Ascending aorta (tissue), 2 donors: ENCODE results near the gene WDR54. TPM values are rescaled to one million over a fixed set of nuclear protein-coding genes. Genes with fewer than 3 reads are reported as not detected.
"Not testable (repeated sequence)": the region's sequence is repeated elsewhere in the genome, so short reads cannot be mapped to it uniquely, and the experiment has no call there.

ENCODE experiments used
- DNase-seq, 2 donors: peaks; one replicate each; pipeline ENCODE4 v3.0.0-alpha.2; 2019; ENCODE audit warnings: low spot score in 2 of 2
- H3K27ac ChIP-seq, 2 donors: fragments of 200-600 bp; sonication (generic); one replicate each; pipeline ENCODE4 v1.5.1; 2016 to 2017; ENCODE audit warnings: mild to moderate bottlenecking in 1 of 2
- H3K27me3 ChIP-seq: fragments of 200-600 bp; sonication (generic); one replicate; pipeline ENCODE4 v1.5.1; 2017
- H3K36me3 ChIP-seq, 2 donors: fragments of 200-600 bp; sonication (generic); one replicate each; pipeline ENCODE4 v1.5.1; 2016
- H3K4me1 ChIP-seq, 2 donors: fragments of 200-600 bp; sonication (generic); one replicate each; pipeline ENCODE4 v1.5.1; 2016 to 2017; ENCODE audit warnings: mild to moderate bottlenecking in 1 of 2
- H3K4me3 ChIP-seq, 2 donors: fragments of 200-600 bp; sonication (generic); one replicate each; pipeline ENCODE4 v1.5.1; 2016 to 2017; ENCODE audit warnings: mild to moderate bottlenecking in 1 of 2
- H3K9me3 ChIP-seq, 2 donors: fragments of 200-600 bp; sonication (generic); one replicate each; pipeline ENCODE4 v1.5.1; 2016
- intact Hi-C: fragments of 100-400 bp; cut with DNase I; formaldehyde crosslinking; loops from one replicate; pipeline ENCODE4 v1.15.1; 2023
- total RNA-seq: library from RNA; depleted of rRNA; stranded (reverse); fragments of >200 nt; gene quantifications from one replicate; pipeline ENCODE4 v1.1.0, GENCODE V29; 2016
- TF ChIP-seq, protein P1 (sequence below), 3 experiments: fragments of 200-600 bp in 2 of 3; fragments of 450-650 bp in 1 of 3; sonication (generic) in 2 of 3; IDR thresholded peaks; one replicate each; pipeline ENCODE4 v1.5.1; 2016 to 2019; ENCODE audit warnings: antibody characterized with exemption in 3 of 3, mild to moderate bottlenecking in 1 of 3, moderate library complexity in 1 of 3

The WDR54 gene
- total RNA-seq, 1 donor from 2014 or later, result 5.5 TPM

DNA sequence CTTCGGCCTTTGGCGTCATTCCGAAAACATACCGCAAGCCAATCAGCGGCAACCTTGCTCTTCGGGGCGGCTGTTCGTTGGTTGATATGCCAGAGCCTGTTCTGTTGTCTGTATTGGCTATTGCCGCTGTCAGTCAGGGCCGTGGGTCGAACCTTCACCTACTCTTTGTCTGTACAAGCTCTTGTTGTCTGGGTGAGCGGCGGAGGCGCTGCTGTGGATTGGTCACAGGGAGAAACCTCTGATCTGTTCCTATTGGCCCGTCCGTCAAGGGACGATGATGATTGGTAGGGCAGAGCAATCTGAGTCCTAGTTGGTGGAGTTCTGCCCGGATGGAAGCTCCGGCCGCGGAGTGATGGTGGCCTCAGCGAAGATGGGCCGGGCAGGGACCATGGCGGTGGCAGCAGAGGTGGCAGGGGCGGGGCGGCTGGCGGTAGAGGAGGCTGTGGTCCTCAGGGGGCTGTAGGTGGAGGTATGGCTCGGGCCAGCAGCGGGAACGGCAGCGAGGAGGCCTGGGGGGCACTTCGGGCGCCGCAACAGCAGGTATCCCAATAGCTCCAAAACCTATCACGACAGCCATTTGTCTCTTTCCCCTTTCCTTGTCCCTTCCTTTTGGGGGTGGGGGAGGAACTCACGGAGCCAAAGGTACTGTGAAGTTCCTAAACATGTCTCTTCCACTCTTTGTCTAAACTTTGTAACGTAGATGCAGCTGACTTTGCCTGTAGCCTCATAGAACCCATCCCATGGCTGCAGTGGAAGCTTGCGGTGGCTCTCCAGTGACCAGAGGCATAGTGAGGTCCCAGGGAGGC is 36.8 kb downstream of the WDR54 start, which contains the start of gene WBP1:
Gene WBP1 (plus strand): TSS at position 307 of the 806 bp plus-strand sequence. CDS start 165 bp downstream, at position 472.
- TF ChIP-seq, protein P1, sequence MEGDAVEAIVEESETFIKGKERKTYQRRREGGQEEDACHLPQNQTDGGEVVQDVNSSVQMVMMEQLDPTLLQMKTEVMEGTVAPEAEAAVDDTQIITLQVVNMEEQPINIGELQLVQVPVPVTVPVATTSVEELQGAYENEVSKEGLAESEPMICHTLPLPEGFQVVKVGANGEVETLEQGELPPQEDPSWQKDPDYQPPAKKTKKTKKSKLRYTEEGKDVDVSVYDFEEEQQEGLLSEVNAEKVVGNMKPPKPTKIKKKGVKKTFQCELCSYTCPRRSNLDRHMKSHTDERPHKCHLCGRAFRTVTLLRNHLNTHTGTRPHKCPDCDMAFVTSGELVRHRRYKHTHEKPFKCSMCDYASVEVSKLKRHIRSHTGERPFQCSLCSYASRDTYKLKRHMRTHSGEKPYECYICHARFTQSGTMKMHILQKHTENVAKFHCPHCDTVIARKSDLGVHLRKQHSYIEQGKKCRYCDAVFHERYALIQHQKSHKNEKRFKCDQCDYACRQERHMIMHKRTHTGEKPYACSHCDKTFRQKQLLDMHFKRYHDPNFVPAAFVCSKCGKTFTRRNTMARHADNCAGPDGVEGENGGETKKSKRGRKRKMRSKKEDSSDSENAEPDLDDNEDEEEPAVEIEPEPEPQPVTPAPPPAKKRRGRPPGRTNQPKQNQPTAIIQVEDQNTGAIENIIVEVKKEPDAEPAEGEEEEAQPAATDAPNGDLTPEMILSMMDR (IDR thresholded peaks at IDR 0.05), result no peak
- intact Hi-C loops, result loop anchor here (1.0 to 10.0 kb wide), 6 partner anchors 14 to 1904 kb away; partner anchors contain the start of genes AUP1, CCT7, HTRA2 and MRPL53
- Histone ChIP-seq H3K4me1 (peaks cover 7 to 31% of the 10 kb centered on the region in 2 donors), H3K4me3 (peak within 1 kb of the TSS; percentile 72 to 78), H3K9me3 (no peaks in the 10 kb centered on the region), H3K36me3 (peaks cover 8 to 21% of the 10 kb centered on the region in 2 donors), H3K27me3 (no peaks in the 10 kb centered on the region), H3K27ac (peak within 1 kb of the TSS; percentile 91 to 94)
- DNase-seq, result peak; percentile 100

DNA sequence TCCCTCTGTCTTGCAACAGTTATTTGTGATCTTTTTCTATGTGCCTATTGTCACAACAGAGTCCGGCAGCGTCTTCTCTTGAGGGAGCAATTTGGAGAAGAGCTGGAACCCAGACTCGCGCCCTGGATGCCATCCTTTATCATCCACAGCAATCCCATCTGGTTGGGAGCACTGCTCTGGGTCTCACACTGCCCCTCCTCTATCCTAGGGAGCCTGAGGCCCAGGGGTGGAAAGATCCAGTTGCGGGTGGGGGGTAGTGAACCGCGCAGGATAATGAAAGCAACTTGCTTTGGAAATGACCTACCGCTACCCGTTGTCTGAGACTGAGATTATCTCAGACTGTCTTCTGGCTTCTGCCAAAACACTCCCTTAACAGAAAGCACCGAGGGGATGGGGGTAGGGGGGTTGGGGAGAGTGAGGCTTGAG is 37.4 kb downstream of the WDR54 start:
- TF ChIP-seq, protein P1 (IDR thresholded peaks at IDR 0.05), result no peak
- H3K4me3 ChIP-seq, result peak overlapping the region; percentile 72 to 78
- peaks cover 8 to 31% of the 10 kb centered on the region in 2 donors for H3K4me1 ChIP-seq
- peak overlapping the region; percentile 78 to 94 for H3K27ac ChIP-seq
- intact Hi-C loops, result loop anchor here (1.0 to 10.0 kb wide), 6 partner anchors 14 to 1904 kb away; partner anchors contain the start of genes AUP1, CCT7, HTRA2 and MRPL53
- DNase-seq, result no peak
- H3K27me3 ChIP-seq, result no peaks in the 10 kb centered on the region
- H3K9me3 ChIP-seq, result no peaks in the 10 kb centered on the region
- H3K36me3 ChIP-seq, result peaks cover 8 to 21% of the 10 kb centered on the region in 2 donors

DNA sequence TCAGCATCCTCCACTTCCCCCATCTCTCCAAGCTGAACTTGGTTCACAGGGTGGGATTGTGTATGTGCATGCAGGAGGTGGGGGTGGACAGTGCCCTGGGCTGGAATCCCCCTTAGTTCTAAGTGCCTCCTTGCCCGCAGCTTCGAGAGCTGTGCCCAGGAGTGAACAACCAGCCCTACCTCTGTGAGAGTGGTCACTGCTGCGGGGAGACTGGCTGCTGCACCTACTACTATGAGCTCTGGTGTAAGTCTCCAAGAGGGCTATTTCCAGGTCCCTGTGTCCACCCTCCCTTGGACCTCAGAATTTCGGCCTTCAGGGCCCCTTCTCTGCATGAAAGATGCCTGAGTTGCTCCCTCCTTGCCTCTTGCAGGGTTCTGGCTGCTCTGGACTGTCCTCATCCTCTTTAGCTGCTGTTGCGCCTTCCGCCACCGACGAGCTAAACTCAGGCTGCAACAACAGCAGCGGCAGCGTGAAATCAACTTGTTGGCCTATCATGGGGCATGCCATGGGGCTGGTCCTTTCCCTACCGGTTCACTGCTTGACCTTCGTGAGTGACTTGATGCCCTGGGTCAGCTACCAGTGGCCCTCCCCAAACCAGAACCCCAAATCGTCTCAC is 38.1 kb downstream of the WDR54 start:
- not testable (repeated sequence) for DNase-seq, H3K4me3 ChIP-seq

DNA sequence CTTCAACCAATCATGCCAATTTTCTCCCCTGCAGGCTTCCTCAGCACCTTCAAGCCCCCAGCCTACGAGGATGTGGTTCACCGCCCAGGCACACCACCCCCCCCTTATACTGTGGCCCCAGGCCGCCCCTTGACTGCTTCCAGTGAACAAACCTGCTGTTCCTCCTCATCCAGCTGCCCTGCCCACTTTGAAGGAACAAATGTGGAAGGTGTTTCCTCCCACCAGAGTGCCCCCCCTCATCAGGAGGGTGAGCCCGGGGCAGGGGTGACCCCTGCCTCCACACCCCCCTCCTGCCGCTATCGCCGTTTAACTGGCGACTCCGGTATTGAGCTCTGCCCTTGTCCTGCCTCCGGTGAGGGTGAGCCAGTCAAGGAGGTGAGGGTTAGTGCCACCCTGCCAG is 38.7 kb downstream of the WDR54 start:
- intact Hi-C loops, H3K27ac ChIP-seq, DNase-seq, H3K9me3 ChIP-seq, H3K4me3 ChIP-seq, H3K27me3 ChIP-seq: not testable (repeated sequence)
- peaks cover 8 to 21% of the 10 kb centered on the region in 2 donors for H3K36me3 ChIP-seq
- H3K4me1 ChIP-seq, result peaks cover 14 to 34% of the 10 kb centered on the region in 2 donors

More for the DNA sequence above, 38.1 kb downstream of the WDR54 start:
- not testable (repeated sequence) for H3K9me3 ChIP-seq, H3K27ac ChIP-seq, H3K27me3 ChIP-seq
- H3K36me3 ChIP-seq, result peaks cover 8 to 21% of the 10 kb centered on the region in 2 donors
- intact Hi-C loops, result loop anchor here (2.0 to 10.0 kb wide), 5 partner anchors 13 to 1905 kb away; partner anchors contain the start of genes AUP1, CCT7, HTRA2 and MRPL53
- peaks cover 15 to 34% of the 10 kb centered on the region in 2 donors for H3K4me1 ChIP-seq

DNA sequence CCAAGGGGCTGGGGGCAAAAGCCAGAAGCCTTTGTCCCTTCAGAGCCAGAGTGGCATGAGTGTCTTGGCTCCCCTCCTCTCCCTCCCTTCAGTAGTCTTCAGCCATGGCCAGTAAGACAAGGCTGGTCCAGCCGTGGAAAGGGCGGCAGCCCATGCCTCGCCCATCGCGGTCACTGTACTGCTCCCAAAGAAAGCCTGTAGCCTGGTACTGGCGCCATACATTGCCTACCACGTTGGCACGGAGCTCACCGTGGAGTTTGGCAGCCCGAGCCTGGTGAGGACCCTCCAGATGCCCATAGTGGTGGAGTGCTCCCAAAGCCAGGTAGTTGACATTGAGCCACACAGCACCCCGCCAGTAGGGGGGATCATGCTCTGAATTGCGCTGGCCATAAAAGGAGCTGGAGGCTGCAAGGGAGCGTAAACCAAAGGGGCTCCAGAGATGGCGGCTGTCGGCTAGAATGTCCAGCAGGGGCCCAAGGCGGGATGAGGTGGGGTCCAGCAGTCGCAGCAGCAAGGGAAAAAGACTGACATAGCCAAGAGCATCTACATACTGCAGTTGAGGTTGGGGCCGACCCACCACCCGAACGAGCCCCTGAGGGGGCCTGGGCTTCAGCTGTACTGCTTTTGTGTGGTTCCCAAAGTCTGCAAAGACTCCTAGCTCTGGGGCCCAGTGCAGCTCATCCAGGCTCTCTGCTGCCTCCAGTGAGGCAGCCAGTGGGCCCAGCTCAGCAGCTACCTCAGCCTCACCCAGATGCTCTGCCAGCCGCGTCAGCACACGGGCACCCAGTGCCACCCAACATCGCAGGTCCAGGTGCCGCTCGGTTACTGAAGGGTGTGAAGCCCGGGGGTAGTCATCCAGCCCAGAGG is 39.9 kb downstream of the WDR54 start:
- TF ChIP-seq, protein P1 (IDR thresholded peaks at IDR 0.05), result no peak
- DNase-seq, result no peak

More for the DNA sequence above, 39.9 kb downstream of the WDR54 start:
- Histone ChIP-seq H3K27me3 (no peaks in the 10 kb centered on the region), H3K27ac (no peak overlapping the region), H3K36me3 (peaks cover 8 to 21% of the 10 kb centered on the region in 2 donors), H3K4me1 (peaks cover 8 to 26% of the 10 kb centered on the region in 2 donors), H3K9me3 (no peaks in the 10 kb centered on the region), H3K4me3 (no peak overlapping the region)
- intact Hi-C loops, result no loop called here
